ENCODE results near the gene ATAD3A.

ATAD3A gene

GRCh38 chr1:1561801-1562470 is 50.0 kb downstream of the ATAD3A start:
- TF ChIP-seq CTCF (IDR thresholded peaks at IDR 0.05; ENCODE audit: control insufficient read depth, insufficient read depth, low read depth, low read length, missing control alignments), result no peak
- DNase-seq (ENCODE audit: low read depth), result no peak
- no peak overlapping the region for H3K4me3 ChIP-seq (ENCODE audit: control insufficient read depth, low read depth, low read length)

- TF ChIP-seq CTCF (IDR thresholded peaks at IDR 0.05; ENCODE audit: control insufficient read depth, insufficient read depth, low read depth, low read length, missing control alignments), result no peak
- no peak overlapping the region for H3K4me3 ChIP-seq (ENCODE audit: control insufficient read depth, low read depth, low read length)
- DNase-seq (ENCODE audit: low read depth), result no peak
Observed at GRCh38 chr1:1562556-1563195, 50.7 kb downstream of the ATAD3A start.

- TF ChIP-seq CTCF (IDR thresholded peaks at IDR 0.05; ENCODE audit: control insufficient read depth, insufficient read depth, low read depth, low read length, missing control alignments), result no peak
- no peak for DNase-seq (ENCODE audit: low read depth)
Observed at GRCh38 chr1:1563688-1564087, 51.7 kb downstream of the ATAD3A start.

GRCh38 chr1:1564268-1564667 is 52.3 kb downstream of the ATAD3A start:
- no peak overlapping the region for H3K4me3 ChIP-seq (ENCODE audit: control insufficient read depth, low read depth, low read length)
- TF ChIP-seq CTCF (IDR thresholded peaks at IDR 0.05; ENCODE audit: control insufficient read depth, insufficient read depth, low read depth, low read length, missing control alignments), result no peak
- no peak for DNase-seq (ENCODE audit: low read depth)

More at GRCh38 chr1:1563688-1564087, 51.7 kb downstream of the ATAD3A start:
- H3K4me3 ChIP-seq (ENCODE audit: control insufficient read depth, low read depth, low read length), result no peak overlapping the region

- no peak for DNase-seq (ENCODE audit: low read depth)
- no peak overlapping the region for H3K4me3 ChIP-seq (ENCODE audit: control insufficient read depth, low read depth, low read length)
- no peak for TF ChIP-seq CTCF (IDR thresholded peaks at IDR 0.05; ENCODE audit: control insufficient read depth, insufficient read depth, low read depth, low read length, missing control alignments)
Observed at GRCh38 chr1:1565340-1565739, 53.4 kb downstream of the ATAD3A start.

- TF ChIP-seq CTCF (IDR thresholded peaks at IDR 0.05; ENCODE audit: control insufficient read depth, insufficient read depth, low read depth, low read length, missing control alignments), result no peak
- no peak for DNase-seq (ENCODE audit: low read depth)
- no peak overlapping the region for H3K4me3 ChIP-seq (ENCODE audit: control insufficient read depth, low read depth, low read length)
Observed at GRCh38 chr1:1567152-1567875, 55.4 kb downstream of the ATAD3A start.
